ENCODE data around the gene KIN.
"Not testable (repeated sequence)": the region's sequence is repeated elsewhere in the genome, so short reads cannot be mapped to it uniquely, and the experiment has no call there.

KIN gene

DNA sequence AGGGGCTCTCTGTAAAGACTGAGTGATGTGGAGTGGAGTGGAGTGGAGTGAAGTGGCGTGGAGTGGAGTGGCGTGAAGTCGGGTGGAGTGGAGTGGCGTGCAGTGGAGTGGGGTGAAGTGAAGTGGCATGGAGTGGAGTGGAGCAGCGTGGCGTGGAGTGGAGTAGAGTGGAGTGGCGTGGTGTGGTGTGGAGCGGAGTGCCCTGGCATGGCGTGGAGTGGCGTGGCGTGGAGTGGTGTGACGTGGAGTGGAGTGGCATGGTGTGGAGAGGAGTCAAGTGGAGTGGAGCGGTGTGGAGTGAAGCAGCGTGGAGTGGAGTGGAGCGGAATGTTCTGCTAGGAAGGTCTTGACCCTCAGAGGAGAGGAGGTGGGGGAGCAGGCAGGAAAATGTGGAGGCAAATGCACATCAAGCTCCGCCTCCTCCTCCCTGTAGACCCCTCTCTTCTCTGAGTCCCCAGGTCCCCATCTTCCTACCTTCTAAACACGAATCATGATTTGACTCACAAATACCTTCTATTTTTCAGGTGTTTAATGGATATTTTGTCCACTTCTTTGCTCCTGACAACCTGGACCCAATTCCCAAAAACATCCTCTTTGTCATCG, 64.8 kb downstream of the KIN start:
- no peak for DNase-seq (ENCODE audit: low read depth)

DNA sequence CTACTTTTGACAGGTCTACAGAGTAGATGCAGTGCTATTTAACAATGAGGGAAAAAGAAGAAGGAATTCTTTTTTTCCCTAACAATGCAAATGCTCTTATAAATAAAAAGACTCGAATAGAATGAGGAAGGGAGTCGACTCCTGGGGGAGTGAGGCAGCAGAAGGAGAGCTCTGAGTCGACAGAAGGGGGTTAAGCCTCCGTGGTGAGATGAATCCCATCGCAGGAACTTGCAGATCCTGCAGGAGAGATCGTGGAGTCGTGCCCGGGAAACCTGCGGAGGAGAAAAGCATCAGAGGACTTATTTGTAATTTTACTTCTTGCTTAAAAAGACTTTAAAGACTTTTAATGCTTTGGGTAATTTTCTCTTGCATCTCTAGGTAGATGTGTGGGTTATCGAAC, 67.3 kb downstream of the KIN start:
- DNase-seq (ENCODE audit: low read depth): no peak

DNA sequence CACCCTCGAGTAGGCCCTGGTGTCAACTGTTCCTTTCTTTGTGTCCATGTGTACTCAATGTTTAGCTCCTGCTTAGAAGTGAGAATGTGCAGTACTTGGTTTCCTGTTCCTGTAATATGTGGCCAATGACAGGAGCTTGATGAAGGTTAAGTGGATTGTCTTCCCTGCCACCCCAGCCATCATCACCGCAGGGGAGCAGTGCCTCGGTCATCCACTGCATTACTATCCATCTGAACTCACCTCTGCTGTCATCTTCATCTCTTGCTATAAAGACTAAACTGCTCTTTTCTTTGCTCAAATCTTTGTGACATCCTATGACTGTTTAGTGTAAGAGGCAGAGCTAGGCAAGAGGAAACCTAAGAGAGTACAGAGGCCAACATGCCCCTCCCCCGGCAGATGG, 69.1 kb downstream of the KIN start:
- DNase-seq (ENCODE audit: low read depth): no peak

DNA sequence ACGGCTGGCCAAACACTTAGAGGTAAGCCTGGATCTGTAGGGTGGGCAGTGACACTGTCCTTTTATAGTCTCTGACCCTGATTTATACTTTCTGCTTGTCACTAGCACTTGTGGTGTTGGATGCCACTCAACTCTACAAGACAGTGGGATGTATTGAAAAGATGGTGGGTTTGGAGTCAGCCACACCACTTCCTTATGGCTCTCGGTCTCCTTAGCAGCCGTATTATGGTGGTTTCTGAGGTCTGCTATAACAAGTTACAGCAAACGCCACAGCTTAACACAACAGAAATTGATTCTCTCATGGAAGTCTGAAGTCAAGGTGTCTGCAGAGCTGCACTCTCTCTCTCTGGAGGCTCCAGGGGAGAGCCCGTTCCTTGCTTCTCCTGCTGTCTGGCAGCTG, 70.0 kb downstream of the KIN start:
- no peak for DNase-seq (ENCODE audit: low read depth)

DNA sequence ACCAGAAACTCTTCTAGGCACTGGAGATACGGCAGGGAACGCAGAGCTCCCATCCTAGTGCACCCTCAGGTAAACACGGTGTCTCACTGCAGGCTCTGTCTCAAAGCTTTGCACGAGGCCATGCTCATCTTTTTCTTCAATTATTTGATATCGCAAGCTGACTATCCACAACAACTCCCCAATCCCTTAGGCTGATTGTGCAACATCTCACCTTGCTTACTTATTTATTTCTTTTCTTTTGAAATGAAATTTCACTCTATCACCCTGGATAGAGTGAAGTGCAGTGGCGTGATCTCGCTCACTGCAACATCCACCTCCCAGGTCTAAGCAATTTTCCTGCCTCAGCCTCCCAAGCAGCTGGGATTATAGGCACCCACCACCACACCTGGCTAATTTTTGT, 72.3 kb downstream of the KIN start:
- DNase-seq (ENCODE audit: low read depth): no peak

DNA sequence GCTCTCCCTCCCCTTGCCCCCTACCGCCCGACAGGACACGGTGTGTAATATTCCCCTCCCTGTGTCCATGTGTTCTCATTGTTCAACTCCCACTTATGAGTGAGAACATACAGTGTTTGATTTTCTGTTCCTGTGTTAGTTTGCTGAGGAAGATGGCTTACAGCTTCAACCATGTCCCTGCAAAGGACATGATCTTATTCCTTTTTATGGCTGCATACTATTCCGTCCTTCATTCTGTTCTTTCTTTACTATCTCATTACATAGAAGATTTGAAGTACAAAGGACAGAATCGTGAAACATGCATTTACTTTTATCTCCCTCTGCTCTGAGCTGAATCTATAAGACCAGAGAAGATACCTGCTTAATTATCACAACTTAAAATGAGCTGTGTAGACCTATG, 76.7 kb downstream of the KIN start:
- DNase-seq (ENCODE audit: low read depth): not testable (repeated sequence)

DNA sequence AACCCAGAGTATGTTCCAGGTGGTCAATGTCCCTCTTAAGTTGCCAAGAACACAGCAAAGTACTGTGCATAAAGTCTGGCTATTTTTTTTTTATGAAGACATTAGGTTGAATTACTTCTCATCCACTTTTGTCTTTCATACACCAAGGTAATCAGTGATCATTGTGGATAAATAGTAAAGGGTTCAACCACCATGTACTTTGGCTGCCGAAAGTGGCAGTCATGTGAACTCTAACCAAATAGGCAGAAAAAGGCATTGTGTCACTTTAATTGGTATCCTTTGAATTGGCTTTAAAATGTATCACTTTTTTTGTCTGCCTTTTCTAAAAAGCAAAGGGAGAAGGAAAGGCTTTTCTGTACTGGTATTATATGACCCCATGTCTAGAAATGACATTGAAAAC, 77.3 kb downstream of the KIN start:
- DNase-seq (ENCODE audit: low read depth): no peak

DNA sequence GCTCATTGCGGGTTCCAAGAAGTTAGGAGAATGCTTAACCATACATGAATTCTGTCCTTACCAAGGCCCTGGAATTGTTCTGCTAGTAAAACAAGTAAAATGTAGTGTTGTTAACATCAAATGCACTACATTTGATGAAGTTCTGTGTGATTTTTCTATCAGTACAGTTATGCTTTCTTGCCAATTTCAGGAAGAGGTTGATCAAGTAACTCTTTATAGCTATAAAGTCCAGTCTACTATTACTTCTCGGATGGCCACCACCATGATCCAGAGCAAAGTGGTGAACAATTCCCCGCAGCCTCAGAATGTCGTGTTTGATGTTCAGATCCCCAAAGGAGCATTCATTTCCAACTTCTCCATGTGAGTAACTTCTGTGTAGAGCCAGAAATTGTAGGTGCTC, 79.0 kb downstream of the KIN start:
- DNase-seq (ENCODE audit: low read depth): no peak

DNA sequence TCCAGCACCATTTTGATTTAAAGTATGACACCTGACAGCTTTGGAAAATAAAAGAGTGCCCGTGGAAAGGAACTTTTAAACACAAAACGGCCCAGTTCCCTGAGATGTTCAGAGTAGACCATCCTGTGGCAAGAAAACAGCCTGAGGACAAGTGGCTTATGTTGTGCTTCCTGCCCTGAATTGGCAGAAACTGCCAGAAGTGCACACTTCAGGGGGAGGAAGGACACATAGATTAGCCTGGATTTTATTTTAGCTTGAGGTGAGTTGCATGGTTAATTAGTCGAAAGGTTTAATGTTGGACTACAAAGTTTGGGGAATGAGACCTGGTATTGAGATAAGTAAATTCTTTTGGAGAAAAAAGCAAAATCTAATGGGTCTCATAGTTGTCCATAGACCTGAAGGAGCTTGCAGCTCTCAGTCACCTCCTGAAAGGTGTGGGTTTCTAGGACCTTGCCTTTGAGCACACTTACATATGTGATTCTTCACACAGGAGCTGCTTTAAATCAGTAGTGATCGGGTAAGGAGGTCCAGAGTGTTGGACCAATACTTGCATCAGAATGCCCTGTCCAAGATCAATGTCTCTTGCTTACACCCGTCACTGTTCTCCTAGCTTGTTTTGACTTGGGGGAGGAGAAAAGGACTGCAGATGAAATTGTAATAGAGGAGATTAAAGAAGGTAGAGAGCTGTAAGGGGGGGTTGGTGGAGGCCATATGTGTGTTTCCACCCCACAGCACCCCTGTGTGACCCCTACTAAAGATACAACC, 79.8 kb downstream of the KIN start:
- DNase-seq (ENCODE audit: low read depth): no peak

DNA sequence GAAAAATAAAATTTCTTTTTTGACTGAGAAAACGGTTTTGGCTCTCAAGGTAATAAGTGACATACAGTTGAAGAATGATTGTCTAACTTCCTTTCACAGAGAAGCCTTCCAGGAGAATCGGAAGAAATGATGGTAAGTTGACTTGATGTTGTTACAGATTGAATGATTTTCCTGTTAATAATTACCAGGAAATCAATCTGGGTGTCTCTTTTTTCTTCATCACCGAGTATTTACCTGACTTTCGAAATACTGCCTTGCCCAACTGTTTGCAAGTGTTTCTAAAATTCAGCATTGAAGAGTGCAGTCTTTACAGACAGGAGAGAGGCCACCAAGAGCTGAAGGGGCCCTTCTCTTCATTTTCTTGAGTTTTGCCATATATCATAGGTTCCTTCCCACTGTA, 80.7 kb downstream of the KIN start:
- no peak for DNase-seq (ENCODE audit: low read depth)

DNA sequence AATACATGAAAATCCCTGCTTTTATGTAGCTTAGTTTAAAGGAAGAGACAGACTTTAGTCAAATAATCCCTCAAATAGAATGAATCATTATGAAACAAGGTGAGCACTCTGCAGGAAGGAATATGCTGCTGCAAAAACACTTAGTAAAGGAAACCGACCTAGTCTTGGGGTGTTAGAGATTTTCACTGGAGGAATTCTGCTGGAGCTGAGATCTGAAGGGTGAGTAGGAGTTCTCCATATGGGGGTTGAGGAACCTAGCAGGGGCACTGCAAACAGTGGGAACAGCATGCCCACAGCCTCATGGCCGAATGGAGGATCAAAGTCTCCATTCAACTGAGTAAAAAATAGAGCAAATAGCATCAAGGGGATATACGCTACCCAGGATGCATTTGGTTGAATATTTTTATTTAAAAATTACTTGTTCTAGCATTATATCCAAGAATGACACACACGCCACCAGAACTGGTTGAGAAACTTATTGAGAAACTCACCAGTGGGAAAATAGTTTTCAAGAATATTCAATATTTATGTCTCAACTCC, 81.2 kb downstream of the KIN start:
- no peak for DNase-seq (ENCODE audit: low read depth)

DNA sequence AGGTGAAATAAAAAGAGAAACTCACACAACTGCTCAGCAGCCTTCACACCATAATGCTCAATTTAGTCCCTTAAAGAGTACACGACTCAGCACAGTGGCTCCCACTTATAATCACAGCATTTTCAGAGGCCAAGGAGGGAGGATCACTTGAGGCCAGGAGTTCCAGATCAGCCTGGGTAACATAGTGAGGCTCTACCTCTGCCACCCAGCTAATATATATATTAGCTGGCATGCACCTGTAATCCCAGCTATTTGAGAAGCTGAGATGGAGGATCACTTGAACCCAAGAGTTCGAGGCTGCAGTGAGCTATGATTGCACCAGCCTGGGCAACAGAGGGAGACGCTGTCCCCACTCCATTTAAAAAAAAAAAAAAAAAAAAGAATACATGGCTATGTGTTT, 82.5 kb downstream of the KIN start:
- DNase-seq (ENCODE audit: low read depth): no peak

DNA sequence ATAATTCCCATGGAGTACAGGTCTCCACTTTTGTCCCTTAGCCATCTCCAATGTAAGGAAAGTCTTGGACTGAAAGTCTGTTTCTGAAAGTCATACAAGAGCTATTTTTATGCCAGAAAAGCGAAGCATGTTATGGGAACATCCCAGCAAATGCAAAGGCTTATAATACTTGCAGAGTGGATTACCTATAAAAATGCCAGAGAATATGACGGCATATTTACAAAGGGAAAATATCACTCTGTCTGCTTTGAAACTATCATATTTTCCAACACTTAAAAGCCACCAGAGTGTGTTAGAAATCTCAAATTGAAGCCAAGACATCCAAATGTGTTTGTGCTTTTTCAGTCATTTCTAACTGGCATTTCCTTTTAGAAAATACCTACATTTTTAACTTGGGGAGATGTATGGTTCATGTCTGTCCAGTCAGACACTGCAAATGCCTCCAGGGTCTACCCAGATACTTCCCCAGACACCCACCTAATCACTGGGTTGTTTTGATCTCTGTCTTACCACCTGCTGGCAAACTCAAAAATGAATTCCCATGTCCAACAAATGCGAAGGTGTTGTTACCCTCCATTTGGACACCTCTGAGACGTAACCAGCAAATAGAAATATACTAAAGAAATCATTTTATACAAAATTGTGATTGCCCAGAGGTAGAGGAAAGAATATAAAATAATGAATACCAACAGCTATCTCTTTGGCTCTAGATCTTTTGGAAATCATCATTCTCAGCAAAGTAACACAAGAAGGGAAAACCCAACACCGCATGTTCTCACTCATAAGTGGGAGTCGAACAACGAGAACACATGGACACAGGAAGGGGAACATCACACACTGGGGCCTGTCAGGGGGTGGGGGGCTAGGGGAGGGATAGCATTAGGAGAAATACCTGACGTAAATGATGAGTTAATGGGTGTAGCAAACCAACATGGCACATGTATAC, 83.4 kb downstream of the KIN start:
- no peak for DNase-seq (ENCODE audit: low read depth)

DNA sequence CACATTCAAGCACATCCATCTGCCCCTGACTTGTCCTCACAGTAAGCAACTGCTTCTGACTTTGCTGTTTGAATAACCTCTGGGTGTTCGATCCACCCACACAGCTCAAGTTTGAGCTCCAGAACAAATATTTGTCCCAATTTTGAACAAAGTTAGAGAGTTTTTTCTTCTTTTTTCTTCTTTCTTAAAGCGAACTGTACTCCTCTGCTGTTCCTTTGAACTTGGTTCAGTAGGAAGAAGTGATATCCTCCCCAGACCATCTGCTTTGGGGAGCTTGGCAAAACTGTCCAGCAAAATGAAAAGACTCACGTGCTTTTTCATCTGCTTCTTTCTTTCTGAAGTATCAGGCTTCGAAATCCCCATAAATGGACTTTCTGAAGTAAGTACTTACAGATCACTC, 84.7 kb downstream of the KIN start, which contains the start of gene ITIH2:
Gene ITIH2, plus strand, starts transcription at position 177 of the 400 bp plus-strand sequence. Its CDS starts 119 bp downstream, at position 296.
- no peak for DNase-seq (ENCODE audit: low read depth)

DNA sequence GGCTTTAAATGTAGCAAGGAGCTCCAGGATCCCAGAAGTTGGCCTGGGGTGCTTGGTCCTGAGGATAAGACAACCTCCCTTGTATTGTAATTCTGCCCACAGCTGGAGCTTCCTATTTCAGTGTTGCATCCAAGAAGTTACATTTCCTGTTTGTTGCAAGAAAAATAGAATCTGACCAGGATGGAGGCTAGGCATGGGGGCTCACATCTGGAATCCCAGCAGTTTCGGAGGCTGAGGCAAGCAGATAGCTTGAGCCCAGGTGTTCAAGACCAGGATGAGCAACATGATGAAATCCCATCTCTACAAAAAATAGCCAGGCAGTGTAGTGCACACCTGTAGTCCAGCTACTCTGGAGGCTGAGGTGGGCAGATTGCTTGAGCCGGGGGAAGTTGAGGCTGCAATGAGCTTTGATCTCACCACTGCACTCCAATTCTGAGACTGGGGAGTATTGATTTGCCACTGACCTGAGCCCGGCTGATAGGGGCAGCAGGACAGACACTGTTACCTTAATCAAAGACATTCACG, 85.4 kb downstream of the KIN start:
- DNase-seq (ENCODE audit: low read depth): no peak

DNA sequence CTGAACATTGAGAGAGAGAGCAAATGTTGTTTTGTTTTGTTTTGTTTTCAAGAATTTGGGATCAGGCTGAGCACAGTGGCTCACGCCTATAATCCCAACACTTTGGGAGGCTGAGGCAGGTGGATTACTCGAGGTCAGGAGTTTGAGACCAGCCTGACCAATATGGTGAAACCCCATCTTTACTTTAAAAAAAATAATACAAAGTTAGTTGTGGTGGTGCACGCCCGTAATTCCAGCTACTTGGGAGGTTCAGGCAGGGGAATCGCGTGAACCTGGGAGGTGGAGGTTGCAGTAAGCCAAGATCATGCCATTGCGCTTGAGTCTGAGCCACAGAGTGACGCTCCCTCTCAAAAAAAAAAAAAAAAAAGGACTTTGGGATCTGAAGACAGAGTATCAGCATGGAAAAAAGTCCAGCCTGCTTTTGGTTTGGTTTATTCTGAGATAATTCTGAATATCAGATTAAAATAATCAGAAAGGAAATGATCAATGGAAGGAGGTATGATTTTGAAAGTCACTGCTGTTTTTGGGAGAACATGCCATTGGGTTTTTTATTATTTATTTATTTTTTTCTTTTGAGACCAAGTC, 86.5 kb downstream of the KIN start:
- DNase-seq (ENCODE audit: low read depth): no peak
